H9 (cell line): ENCODE data around the gene CCDC192. TPM values are rescaled to one million over a fixed set of nuclear protein-coding genes. Genes with fewer than 3 reads are reported as not detected.

ENCODE experiments used
- DNase-seq: peaks from one replicate; pipeline ENCODE4 v3.0.0-alpha.2; 2017
- H2AFZ ChIP-seq: one replicate; pipeline ENCODE4 v1.6.1; 2013; ENCODE audit warnings: mild to moderate bottlenecking, low read length, control low read depth, moderate library complexity
- H2AK5ac ChIP-seq: 2 replicates; pipeline ENCODE4 v1.6.1; 2013; ENCODE audit warnings: low read length, control low read depth, mixed read lengths; ENCODE audit not compliant: insufficient read length
- H2BK120ac ChIP-seq: one replicate; pipeline ENCODE4 v1.6.1; 2013; ENCODE audit warnings: low read depth, mild to moderate bottlenecking, low read length, control low read depth, inconsistent platforms; ENCODE audit not compliant: poor library complexity, severe bottlenecking
- H2BK12ac ChIP-seq: 2 replicates; pipeline ENCODE4 v1.6.1; 2013; ENCODE audit warnings: low read length, control low read depth, mixed read lengths, low read depth; ENCODE audit not compliant: insufficient read length
- H2BK15ac ChIP-seq: 2 replicates; pipeline ENCODE4 v1.6.1; 2013; ENCODE audit warnings: low read depth, low read length, control low read depth
- H2BK20ac ChIP-seq: one replicate; pipeline ENCODE4 v1.6.1; 2013; ENCODE audit warnings: low read depth, mild to moderate bottlenecking, low read length, control low read depth, inconsistent platforms; ENCODE audit not compliant: poor library complexity, severe bottlenecking
- H2BK5ac ChIP-seq: 2 replicates; pipeline ENCODE4 v1.6.1; 2013; ENCODE audit warnings: low read length, control low read depth, mixed read lengths; ENCODE audit not compliant: insufficient read length
- H3K14ac ChIP-seq: 2 replicates; pipeline ENCODE4 v1.6.1; 2013; ENCODE audit warnings: low read length, control low read depth; ENCODE audit not compliant: insufficient read depth
- H3K18ac ChIP-seq: 2 replicates; pipeline ENCODE4 v1.6.1; 2013; ENCODE audit warnings: low read depth, mild to moderate bottlenecking, mixed read lengths, low read length, control low read depth; ENCODE audit not compliant: insufficient read length
- H3K23ac ChIP-seq: 2 replicates; pipeline ENCODE4 v1.6.1; 2013; ENCODE audit warnings: low read length, control low read depth, mixed read lengths, low read depth; ENCODE audit not compliant: insufficient read length
- H3K23me2 ChIP-seq: 2 replicates; pipeline ENCODE4 v1.6.1; 2013; ENCODE audit warnings: low read depth, mild to moderate bottlenecking, mixed read lengths, low read length, control low read depth; ENCODE audit not compliant: insufficient read length, poor library complexity, severe bottlenecking
- H3K27ac ChIP-seq: 2 replicates; pipeline ENCODE4 v1.5.1; 2013; ENCODE audit warnings: low read length, control low read depth, mixed read lengths, low read depth; ENCODE audit not compliant: insufficient read length
- H3K27me3 ChIP-seq: 2 replicates; pipeline ENCODE4 v1.6.1; 2013; ENCODE audit warnings: low read length, control low read depth, inconsistent platforms; ENCODE audit not compliant: insufficient read depth
- H3K4ac ChIP-seq: 2 replicates; pipeline ENCODE4 v1.6.1; 2013; ENCODE audit warnings: low read depth, mild to moderate bottlenecking, control low read depth, inconsistent platforms, low read length, moderate library complexity
- H3K4me1 ChIP-seq: 2 replicates; pipeline ENCODE4 v1.6.1; 2013; ENCODE audit warnings: low read length, control low read depth, inconsistent platforms; ENCODE audit not compliant: insufficient read depth
- H3K4me2 ChIP-seq: 2 replicates; pipeline ENCODE4 v1.6.1; 2013; ENCODE audit warnings: low read length, control low read depth, mixed read lengths; ENCODE audit not compliant: insufficient read length, insufficient read depth
- H3K56ac ChIP-seq: 2 replicates; pipeline ENCODE4 v1.6.1; 2013; ENCODE audit warnings: low read depth, mild to moderate bottlenecking, mixed read lengths, low read length, control low read depth; ENCODE audit not compliant: insufficient read length
- H3K79me1 ChIP-seq: 2 replicates; pipeline ENCODE4 v1.6.1; 2013; ENCODE audit warnings: low read depth, mild to moderate bottlenecking, moderate library complexity, low read length, control low read depth, inconsistent platforms; ENCODE audit not compliant: insufficient read depth, poor library complexity, severe bottlenecking
- H3K79me2 ChIP-seq: 2 replicates; pipeline ENCODE4 v1.6.1; 2013; ENCODE audit warnings: low read length, control low read depth, inconsistent platforms; ENCODE audit not compliant: insufficient read depth
- H3K9ac ChIP-seq: 2 replicates; pipeline ENCODE4 v1.6.1; 2013; ENCODE audit warnings: low read length, control low read depth, mixed read lengths; ENCODE audit not compliant: insufficient read length; ENCODE audit errors: extremely low read depth
- H3K9me3 ChIP-seq: one replicate; pipeline ENCODE4 v1.6.1; 2013; ENCODE audit warnings: low read depth, low read length, inconsistent platforms; ENCODE audit not compliant: control insufficient read depth
- H3T11ph ChIP-seq: one replicate; pipeline ENCODE4 v1.6.1; 2013; ENCODE audit warnings: mild to moderate bottlenecking, low read length, control low read depth, inconsistent platforms
- H4K20me1 ChIP-seq: one replicate; pipeline ENCODE4 v1.6.1; 2013; ENCODE audit not compliant: control insufficient read depth, insufficient read length, insufficient read depth
- H4K5ac ChIP-seq: 2 replicates; pipeline ENCODE4 v1.6.1; 2013; ENCODE audit warnings: low read depth, mild to moderate bottlenecking, mixed read lengths, low read length, control low read depth; ENCODE audit not compliant: insufficient read length
- H4K8ac ChIP-seq: replicated peaks from 2 replicates; pipeline ENCODE4 v1.6.1; 2013; ENCODE audit warnings: low read length, control low read depth, mixed read lengths, low read depth; ENCODE audit not compliant: insufficient read length
- H4K91ac ChIP-seq: 2 replicates; pipeline ENCODE4 v1.6.1; 2013; ENCODE audit warnings: low read depth, mild to moderate bottlenecking, moderate library complexity, mixed read lengths, low read length, control low read depth; ENCODE audit not compliant: insufficient read length
- H3K27ac Mint-ChIP-seq, 3 experiments: 2 replicates in 2 of 3; 3 replicates in 1 of 3; pipeline ENCODE4 v1.8.0; 2020 to 2021; ENCODE audit warnings: mixed read lengths in 3 of 3, mild to moderate bottlenecking in 1 of 3, moderate library complexity in 1 of 3
- H3K27me3 Mint-ChIP-seq: 2 replicates; pipeline ENCODE4 v1.8.0; 2021; ENCODE audit warnings: low read depth, mild to moderate bottlenecking, moderate library complexity, mixed read lengths
- H3K36me3 Mint-ChIP-seq, 3 experiments: 2 replicates in 2 of 3; 3 replicates in 1 of 3; pipeline ENCODE4 v1.8.0; 2020 to 2021; ENCODE audit warnings: low read depth in 3 of 3, mixed read lengths in 3 of 3; ENCODE audit not compliant: insufficient read depth in 1 of 3
- H3K4me1 Mint-ChIP-seq, 2 experiments: 2 replicates each; pipeline ENCODE4 v1.8.0; 2020; ENCODE audit warnings: mixed read lengths in 2 of 2
- H3K4me3 Mint-ChIP-seq, 2 experiments: 2 replicates in 1 of 2; 3 replicates in 1 of 2; pipeline ENCODE4 v1.8.0; 2020 to 2021; ENCODE audit warnings: mild to moderate bottlenecking in 2 of 2, mixed read lengths in 2 of 2, moderate library complexity in 1 of 2
- H3K9me3 Mint-ChIP-seq, 2 experiments: 2 replicates in 1 of 2; 3 replicates in 1 of 2; pipeline ENCODE4 v1.8.0; 2020; ENCODE audit warnings: mild to moderate bottlenecking in 2 of 2, mixed read lengths in 2 of 2, moderate library complexity in 1 of 2
- WGBS: extraction: QIAGEN DNeasy Blood & Tissue Kit; methylation state at CpG from one replicate; pipeline ENCODE4 v1.1.7; 2013; ENCODE audit warnings: missing lambda C conversion rate, low lambda C conversion rate, mixed read lengths; ENCODE audit not compliant: insufficient read length; ENCODE audit errors: extremely low coverage; 5-methylcytosine and 5-hydroxymethylcytosine counted together
- total RNA-seq: library from RNA; stranded (reverse); gene quantifications from 2 replicates; pipeline ENCODE4 v1.2.1, GENCODE V29; 2021
- TF ChIP-seq, protein P1 (sequence below): fragments of 200-600 bp; sonication (generic); conservative IDR thresholded peaks from 3 replicates; pipeline ENCODE4 v1.8.0; 2021; ENCODE audit warnings: antibody characterized with exemption, mild to moderate bottlenecking

Gene CCDC192
- total RNA-seq, 1 experiment from 2014 or later = not detected

DNA sequence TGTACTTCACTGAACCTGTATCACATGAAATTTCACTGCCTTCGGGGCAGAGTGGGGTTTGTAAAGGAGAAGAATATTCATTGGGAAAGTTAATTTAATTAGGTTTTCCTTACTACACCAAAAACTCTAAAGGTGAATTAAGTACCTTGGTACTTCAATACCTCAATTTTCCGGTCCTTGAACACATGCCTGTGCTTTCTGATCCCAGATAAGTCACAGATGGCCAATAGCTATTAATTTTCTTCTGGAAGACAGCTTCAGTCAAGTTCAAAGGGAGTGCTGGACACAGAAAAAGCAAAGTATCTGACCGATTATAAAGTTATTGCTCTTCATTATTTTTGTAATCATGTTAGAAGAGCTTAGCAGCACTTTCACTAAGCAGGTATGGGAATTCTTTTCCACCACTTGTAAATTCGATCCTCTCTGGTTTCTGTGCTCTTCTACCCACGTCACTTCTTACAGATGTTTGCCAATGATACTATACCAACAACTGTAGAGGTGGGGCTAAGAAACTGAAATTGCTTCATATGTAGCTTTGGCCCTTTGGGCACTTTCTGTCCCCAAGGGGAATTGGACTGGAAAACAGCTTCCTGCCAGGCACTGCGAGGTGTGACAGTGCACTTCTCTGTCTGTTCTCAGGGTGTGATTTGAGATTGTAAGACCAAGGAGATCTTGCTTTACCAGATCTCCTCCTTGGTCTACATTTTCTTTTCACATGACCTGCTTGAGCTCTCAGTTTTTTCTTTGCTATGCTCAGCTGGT is 164.0 kb downstream of the CCDC192 start:
- Histone ChIP-seq H2BK20ac (no peak overlapping the region), H4K5ac (no peak overlapping the region), H4K20me1 (no peaks in the 10 kb centered on the region), H2AFZ (no peak overlapping the region), H3T11ph (no peak overlapping the region), H3K14ac (no peak overlapping the region), H3K4me1 (no peaks in the 10 kb centered on the region), H3K27me3 (no peaks in the 10 kb centered on the region), H4K91ac (no peak overlapping the region), H2BK12ac (no peak overlapping the region), H2BK15ac (no peak overlapping the region), H2AK5ac (no peak overlapping the region), H3K4ac (no peak overlapping the region), H4K8ac (no peak overlapping the region), H3K18ac (no peak overlapping the region), H3K79me1 (no peaks in the 10 kb centered on the region), H2BK120ac (no peak overlapping the region), H3K9ac (no peak overlapping the region), H3K23me2 (no peaks in the 10 kb centered on the region), H3K9me3 (no peaks in the 10 kb centered on the region), H3K4me2 (no peak overlapping the region), H2BK5ac (no peak overlapping the region), H3K23ac (no peak overlapping the region), H3K56ac (no peak overlapping the region), H3K79me2 (no peaks in the 10 kb centered on the region), H3K27ac (no peak overlapping the region)
- Mint-ChIP-seq H3K27me3 (no peaks in the 10 kb centered on the region), H3K36me3 (no peaks in the 10 kb centered on the region), H3K4me3 (no peak overlapping the region), H3K27ac (no peak overlapping the region), H3K9me3 (no peaks in the 10 kb centered on the region), H3K4me1 (peaks cover 0 to 3% of the 10 kb centered on the region in 2 experiments; a peak in 2 of 4 replicates)
- DNase-seq = no peak
- WGBS = no CpG with 5 or more reads among the region's 6 CpGs
- TF ChIP-seq, protein P1, sequence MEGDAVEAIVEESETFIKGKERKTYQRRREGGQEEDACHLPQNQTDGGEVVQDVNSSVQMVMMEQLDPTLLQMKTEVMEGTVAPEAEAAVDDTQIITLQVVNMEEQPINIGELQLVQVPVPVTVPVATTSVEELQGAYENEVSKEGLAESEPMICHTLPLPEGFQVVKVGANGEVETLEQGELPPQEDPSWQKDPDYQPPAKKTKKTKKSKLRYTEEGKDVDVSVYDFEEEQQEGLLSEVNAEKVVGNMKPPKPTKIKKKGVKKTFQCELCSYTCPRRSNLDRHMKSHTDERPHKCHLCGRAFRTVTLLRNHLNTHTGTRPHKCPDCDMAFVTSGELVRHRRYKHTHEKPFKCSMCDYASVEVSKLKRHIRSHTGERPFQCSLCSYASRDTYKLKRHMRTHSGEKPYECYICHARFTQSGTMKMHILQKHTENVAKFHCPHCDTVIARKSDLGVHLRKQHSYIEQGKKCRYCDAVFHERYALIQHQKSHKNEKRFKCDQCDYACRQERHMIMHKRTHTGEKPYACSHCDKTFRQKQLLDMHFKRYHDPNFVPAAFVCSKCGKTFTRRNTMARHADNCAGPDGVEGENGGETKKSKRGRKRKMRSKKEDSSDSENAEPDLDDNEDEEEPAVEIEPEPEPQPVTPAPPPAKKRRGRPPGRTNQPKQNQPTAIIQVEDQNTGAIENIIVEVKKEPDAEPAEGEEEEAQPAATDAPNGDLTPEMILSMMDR = no peak
